Jurkat, Clone E6-1 (cell line): Measurements from ENCODE around the gene RABL6.
A peak's percentile ranks its signal among the peaks of the same experiment; 100 is the strongest.
"Not testable (repeated sequence)": the region's sequence is repeated elsewhere in the genome, so short reads cannot be mapped to it uniquely, and the experiment has no call there.

Experiments used
- DNase-seq: peaks from one replicate; pipeline ENCODE4 v3.0.0-alpha.2; 2011; ENCODE audit warnings: low read depth, low spot score
- H3K4me3 ChIP-seq: 2 replicates; pipeline ENCODE4 v1.5.1; 2011; ENCODE audit warnings: mild to moderate bottlenecking, low read length, control low read depth, moderate library complexity

Gene RABL6

DNA sequence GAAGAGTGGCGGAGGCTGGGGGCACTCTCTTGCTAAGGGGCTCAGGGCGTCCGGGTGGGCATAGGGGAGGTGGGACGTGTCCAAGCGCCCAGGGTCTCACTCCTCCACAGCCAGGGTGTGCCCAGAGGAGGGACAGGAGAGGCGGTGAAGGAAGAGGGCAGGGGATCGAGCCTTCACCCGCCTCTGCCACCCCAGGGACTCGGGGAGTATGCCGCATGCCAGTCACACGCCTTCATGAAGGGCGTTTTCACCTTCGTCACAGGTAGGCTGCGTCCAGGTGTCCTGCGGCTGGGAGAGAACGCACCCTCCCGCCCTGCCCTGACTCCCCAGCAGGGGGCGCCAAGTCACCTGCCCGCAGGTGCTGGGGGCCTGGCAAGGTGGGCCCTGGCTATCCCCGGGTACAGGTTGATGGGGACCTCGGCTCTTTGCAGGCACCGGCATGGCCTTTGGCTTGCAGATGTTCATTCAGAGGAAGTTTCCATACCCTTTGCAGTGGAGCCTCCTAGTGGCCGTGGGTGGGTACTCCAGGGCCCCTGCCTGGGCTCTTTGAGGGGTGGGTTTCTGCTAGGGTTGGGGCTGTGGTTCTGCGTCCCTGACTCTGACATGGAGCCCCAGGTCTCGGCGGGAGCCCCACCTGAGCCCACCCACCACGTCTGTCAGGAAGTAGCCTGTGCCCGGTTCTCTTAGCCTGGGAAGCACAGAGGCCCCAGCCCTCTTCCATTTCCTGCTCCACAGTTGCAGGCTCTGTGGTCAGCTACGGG is 16.1 kb upstream of the RABL6 start:
- H3K4me3 ChIP-seq: peak overlapping the region; percentile 86
- no peak for DNase-seq

GRCh38 chr9:136792321-136793085 is 15.2 kb upstream of the RABL6 start:
- H3K4me3 ChIP-seq: peak overlapping the region; percentile 86
- DNase-seq: no peak

GRCh38 chr9:136793086-136793946 is 14.4 kb upstream of the RABL6 start:
- no peak for DNase-seq
- no peak overlapping the region for H3K4me3 ChIP-seq

- no peak overlapping the region for H3K4me3 ChIP-seq
These were observed 13.3 kb upstream of the RABL6 start for GRCh38 chr9:136794281-136794999.

GRCh38 chr9:136795000-136795348 is 12.8 kb upstream of the RABL6 start:
- DNase-seq: no peak
- no peak overlapping the region for H3K4me3 ChIP-seq

More at GRCh38 chr9:136794281-136794999, 13.3 kb upstream of the RABL6 start:
- DNase-seq: no peak

DNA sequence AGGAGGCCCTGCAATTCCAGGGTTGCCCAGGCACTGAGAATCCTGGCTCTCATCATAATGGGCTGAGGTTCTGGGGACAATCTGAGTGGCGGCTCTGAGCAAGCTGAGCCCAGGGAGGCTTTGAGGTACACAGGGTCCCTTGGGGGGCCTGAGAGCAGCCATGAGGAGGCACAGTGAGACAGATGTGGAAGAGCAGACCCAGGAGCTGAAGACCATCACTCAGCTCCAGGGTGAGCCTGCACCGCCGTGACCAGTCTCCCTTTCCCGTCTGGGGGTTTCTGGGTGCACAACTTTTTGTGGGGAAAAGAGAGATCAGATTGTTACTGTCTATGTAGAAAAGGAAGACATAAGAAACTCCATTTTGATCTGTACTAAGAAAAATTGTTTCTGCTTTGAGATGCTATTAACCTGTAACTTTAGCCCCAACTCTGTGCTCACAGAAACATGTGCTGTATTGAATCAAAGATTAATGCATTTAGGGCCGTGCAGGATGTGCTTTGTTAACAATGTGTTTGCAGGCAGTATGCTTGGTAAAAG is 11.4 kb upstream of the RABL6 start, which contains the start of gene CCDC183:
CCDC183 (plus strand) TSS at position 101 of the 537 bp plus-strand sequence; CDS start at position 161, 60 bp downstream.
- no peak for DNase-seq
- H3K4me3 ChIP-seq: no peak within 1 kb of the TSS

DNA sequence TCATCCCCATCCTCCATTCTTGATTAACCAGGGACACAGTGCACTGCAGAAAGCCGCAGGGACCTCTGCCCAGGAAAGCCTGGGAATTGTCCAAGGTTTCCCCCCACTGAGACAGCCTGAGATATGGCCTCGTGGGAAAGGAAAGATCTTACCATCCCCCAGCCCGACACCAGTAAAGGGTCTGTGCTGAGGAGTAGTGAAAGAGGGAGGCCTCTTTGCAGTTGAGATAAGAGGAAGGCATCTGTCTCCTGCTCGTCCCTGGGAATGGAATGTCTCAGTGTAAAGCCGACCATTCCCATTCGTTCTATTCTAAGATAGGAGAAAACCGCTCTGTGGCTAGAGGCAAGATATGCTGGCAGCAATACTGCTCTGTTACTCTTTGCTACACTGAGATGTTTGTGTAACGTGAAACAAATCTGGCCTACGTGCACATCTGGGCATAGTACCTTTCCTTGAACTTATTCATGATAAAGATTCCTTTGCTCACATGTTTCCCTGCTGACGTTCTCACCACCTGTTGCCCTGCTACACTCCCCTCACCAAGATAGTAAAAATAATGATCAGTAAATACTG is 10.9 kb upstream of the RABL6 start:
- DNase-seq, H3K4me3 ChIP-seq: not testable (repeated sequence)

DNA sequence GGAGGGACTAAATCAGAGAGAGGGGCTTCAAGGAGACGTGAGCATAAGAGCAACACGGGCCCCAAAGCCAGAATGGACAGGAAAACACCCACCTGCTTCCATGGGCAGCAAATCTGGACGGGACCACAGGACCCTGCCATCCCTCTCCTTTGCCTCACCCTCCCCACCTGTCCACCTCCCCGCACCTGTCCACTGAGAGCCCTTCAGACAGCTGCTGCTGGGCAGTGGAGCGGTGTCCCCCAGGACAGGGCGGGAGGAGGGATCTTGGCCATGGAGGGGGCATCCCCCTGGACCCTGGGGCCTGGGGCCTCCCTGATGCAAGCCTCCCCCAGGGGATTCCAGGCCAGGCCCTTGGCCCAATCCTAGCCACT is 9.1 kb upstream of the RABL6 start:
- DNase-seq: no peak
- H3K4me3 ChIP-seq: no peak overlapping the region

GRCh38 chr9:136799079-136799853 is 8.5 kb upstream of the RABL6 start:
- DNase-seq: no peak
- H3K4me3 ChIP-seq: peak overlapping the region; percentile 40

- H3K4me3 ChIP-seq: peak overlapping the region; percentile 46
- peak; percentile 77 for DNase-seq
These were observed 7.7 kb upstream of the RABL6 start for GRCh38 chr9:136799854-136800657.

DNA sequence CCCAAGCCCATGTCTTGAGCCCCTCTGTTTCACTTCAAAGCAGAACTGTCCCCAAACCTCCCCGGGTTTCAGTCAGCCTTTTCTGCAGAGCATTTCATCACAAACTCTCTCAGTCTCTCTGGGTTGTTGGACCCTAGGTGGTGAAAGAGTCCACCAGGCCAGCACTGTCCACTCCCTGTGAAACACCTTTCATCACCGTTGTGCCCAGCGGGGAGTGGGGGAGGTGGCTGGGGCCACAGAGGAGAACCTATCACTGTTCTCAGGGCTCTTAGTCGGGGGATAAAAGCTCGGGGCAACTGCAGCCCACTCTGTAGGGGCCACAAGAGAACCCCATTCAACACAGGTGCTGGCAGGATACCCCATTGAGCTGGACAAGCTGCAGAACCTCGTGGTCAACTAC is 5.4 kb upstream of the RABL6 start:
- H3K4me3 ChIP-seq: no peak overlapping the region
- DNase-seq: no peak

DNA sequence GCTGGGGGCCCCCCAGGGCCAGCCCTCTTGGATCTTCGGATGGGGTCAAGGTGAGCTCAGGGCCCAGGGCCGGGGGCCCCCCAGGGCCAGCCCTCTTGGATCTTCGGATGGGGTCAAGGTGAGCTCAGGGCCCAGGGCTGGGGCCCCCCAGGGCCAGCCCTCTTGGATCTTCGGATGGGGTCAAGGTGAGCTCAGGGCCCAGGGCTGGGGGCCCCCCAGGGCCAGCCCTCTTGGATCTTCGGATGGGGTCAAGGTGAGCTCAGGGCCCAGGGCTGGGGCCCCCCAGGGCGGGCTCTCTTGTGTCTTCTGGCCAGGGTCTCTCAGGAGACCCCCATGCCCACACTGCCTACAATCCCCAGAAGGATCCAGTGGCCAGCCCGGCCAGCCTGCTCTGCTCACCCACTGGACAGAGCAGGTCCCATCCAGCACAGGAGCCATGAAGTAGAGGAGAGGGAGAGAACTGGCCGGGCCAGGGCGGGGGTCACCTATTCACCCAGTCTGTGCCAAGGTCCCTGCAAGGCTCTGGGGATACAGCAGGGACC is 4.7 kb upstream of the RABL6 start:
- not testable (repeated sequence) for H3K4me3 ChIP-seq, DNase-seq

GRCh38 chr9:136803551-136804508 is 3.9 kb upstream of the RABL6 start:
- DNase-seq: no peak
- no peak overlapping the region for H3K4me3 ChIP-seq

DNA sequence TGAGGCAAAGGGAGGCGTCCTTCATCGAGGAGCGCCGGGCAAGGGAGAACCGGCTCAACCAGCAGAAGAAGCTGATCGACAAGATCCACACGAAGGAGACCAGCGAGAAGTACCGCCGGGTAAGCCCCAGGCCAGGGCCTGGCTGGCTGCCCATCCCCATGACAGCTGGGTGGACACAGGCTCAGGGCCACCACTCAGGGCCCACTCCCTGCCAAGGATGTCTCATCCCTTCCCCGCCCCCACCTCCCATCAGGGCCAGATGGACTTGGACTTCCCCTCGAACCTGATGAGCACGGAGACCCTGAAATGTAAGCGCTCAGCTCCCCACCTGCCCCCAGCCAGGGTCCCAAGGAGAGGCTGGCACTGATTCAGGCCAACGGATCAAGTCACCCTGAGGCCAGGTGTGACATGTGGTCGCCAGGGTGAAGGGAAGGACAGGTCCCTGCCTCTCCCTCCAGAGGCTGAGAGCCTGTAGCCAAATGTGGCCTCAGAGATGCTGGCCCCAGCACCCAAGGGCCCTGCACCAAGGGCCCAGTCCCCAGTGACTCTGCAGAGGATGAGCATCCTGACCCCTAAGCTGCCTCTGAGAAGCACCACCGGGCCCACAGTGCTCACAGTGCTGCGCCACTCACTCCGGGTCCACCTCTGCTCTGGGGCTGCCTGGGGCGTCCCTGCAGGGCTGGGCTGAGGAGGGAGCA is 3.1 kb upstream of the RABL6 start:
- H3K4me3 ChIP-seq: no peak overlapping the region
- no peak for DNase-seq

DNA sequence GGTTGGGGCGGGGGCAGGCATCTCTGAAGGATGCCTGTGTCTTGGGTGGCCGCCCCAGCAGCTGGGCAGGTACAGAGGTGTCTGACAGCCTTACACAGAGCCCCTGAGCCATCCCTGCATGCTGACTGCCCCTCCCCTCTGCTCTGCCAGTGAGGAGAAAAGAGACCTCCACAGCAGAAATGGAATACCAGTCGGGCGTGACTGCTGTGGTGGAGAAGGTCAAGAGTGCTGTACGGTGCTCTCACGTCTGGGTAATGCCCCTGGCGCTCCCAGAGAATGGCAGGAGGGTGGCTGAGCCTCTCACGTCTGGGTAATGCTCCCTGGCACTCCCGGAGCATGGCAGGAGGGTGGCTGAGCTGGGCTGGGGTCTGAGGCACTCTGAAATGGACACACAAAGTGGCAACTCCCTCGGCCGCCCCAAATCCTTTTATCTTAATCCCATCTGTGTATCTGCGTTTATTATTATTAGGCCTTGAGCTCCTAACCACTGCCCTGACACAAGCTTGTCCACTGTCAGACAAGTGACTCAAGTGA is 2.5 kb upstream of the RABL6 start:
- H3K4me3 ChIP-seq: no peak overlapping the region
- no peak for DNase-seq
